ENCODE data around the gene PDGFA.

Gene PDGFA

DNA sequence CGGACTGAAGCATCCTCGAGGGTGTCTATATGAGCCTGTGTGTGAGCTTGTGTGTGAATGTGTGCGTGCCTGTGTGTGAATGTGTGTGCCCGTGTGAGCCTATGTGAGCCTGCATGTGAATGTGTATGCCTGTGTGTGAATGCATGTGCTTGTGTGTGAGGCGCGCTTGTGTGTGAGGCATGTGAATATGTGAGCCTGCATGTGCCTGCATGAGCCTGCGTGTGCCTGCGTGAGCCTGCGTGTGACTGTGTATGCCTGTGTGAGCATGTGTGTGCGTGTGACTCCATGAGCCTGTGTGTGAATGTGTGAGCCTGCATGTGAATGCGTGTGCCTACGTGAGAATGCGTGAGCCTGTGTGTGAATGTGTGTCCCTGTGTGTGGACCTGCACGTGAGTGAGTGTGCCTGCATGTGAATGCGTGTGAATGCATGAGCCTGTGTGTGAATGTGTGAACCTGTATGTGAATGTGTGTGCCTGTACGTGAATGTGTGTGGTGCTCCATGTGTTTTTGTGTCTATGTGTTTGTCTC, 33.4 kb downstream of the PDGFA start:
- TF ChIP-seq POLR2AphosphoS5 (IDR thresholded peaks at IDR 0.05; ENCODE audit: low read depth, low read length) = no peak
- TF ChIP-seq FOXP2 (optimal IDR thresholded peaks at IDR 0.05; ENCODE audit: borderline replicate concordance, extremely low read depth, extremely low read length, insufficient read depth) = no peak
- TF ChIP-seq TAF1 (IDR thresholded peaks at IDR 0.05; ENCODE audit: borderline replicate concordance, insufficient read depth, low read length) = no peak
- TF ChIP-seq SIN3A (IDR thresholded peaks at IDR 0.05; ENCODE audit: borderline replicate concordance, insufficient read depth, low read length) = no peak
- TF ChIP-seq, protein P1, sequence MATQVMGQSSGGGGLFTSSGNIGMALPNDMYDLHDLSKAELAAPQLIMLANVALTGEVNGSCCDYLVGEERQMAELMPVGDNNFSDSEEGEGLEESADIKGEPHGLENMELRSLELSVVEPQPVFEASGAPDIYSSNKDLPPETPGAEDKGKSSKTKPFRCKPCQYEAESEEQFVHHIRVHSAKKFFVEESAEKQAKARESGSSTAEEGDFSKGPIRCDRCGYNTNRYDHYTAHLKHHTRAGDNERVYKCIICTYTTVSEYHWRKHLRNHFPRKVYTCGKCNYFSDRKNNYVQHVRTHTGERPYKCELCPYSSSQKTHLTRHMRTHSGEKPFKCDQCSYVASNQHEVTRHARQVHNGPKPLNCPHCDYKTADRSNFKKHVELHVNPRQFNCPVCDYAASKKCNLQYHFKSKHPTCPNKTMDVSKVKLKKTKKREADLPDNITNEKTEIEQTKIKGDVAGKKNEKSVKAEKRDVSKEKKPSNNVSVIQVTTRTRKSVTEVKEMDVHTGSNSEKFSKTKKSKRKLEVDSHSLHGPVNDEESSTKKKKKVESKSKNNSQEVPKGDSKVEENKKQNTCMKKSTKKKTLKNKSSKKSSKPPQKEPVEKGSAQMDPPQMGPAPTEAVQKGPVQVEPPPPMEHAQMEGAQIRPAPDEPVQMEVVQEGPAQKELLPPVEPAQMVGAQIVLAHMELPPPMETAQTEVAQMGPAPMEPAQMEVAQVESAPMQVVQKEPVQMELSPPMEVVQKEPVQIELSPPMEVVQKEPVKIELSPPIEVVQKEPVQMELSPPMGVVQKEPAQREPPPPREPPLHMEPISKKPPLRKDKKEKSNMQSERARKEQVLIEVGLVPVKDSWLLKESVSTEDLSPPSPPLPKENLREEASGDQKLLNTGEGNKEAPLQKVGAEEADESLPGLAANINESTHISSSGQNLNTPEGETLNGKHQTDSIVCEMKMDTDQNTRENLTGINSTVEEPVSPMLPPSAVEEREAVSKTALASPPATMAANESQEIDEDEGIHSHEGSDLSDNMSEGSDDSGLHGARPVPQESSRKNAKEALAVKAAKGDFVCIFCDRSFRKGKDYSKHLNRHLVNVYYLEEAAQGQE (IDR thresholded peaks at IDR 0.05; ENCODE audit: insufficient read depth in 1 of 2, low read depth in 2 of 2, low read length in 2 of 2) = no peak

DNA sequence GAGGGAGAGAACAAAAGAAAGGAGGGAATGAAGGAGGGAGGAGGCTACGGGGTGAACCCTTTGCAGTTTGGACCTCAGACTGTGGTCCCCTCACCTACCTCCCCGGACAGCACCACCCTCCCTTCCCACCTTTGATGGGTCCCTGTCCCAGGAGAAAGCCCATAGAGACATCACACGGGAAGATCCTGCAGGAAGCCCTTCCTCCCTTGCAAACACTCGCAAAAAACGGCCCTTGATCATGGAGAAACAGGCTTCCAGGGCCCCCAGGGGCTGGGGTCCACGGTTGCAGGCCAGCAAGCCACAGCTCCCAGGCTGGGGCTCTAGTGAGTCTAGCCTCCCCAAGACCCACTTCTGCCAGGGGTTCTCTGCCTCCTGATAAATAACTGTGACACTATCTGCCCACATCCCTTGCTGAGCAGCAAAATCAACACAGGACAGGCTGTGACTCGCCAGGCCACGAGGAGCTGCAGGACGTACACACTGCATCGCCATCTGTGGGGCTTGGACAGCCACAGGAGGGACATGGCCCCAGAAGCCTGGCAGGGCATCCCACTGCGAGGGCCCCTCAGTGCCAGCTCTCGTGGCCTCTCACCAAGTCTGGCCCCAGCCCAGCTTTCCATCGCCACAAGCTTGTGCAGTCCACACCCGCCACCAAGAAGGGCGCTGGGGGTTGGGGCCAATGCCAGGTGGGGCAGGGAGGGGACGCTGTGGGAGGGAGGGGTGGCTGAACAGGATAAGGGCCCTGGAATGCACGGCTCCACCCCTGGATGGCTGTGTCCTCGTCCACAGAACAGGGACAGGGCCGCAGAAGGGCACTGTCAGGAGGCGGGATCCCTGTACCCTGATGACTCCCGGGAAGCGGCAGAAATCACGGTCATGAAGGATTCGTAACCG, 34.2 kb downstream of the PDGFA start:
- TF ChIP-seq, protein P1 (IDR thresholded peaks at IDR 0.05; ENCODE audit: insufficient read depth in 1 of 2, low read depth in 2 of 2, low read length in 2 of 2) = no peak
- TF ChIP-seq SIN3A (IDR thresholded peaks at IDR 0.05; ENCODE audit: borderline replicate concordance, insufficient read depth, low read length) (no peak), POLR2AphosphoS5 (IDR thresholded peaks at IDR 0.05; ENCODE audit: low read depth, low read length) (no peak), TAF1 (IDR thresholded peaks at IDR 0.05; ENCODE audit: borderline replicate concordance, insufficient read depth, low read length) (no peak), FOXP2 (optimal IDR thresholded peaks at IDR 0.05; ENCODE audit: borderline replicate concordance, extremely low read depth, extremely low read length, insufficient read depth) (no peak)

DNA sequence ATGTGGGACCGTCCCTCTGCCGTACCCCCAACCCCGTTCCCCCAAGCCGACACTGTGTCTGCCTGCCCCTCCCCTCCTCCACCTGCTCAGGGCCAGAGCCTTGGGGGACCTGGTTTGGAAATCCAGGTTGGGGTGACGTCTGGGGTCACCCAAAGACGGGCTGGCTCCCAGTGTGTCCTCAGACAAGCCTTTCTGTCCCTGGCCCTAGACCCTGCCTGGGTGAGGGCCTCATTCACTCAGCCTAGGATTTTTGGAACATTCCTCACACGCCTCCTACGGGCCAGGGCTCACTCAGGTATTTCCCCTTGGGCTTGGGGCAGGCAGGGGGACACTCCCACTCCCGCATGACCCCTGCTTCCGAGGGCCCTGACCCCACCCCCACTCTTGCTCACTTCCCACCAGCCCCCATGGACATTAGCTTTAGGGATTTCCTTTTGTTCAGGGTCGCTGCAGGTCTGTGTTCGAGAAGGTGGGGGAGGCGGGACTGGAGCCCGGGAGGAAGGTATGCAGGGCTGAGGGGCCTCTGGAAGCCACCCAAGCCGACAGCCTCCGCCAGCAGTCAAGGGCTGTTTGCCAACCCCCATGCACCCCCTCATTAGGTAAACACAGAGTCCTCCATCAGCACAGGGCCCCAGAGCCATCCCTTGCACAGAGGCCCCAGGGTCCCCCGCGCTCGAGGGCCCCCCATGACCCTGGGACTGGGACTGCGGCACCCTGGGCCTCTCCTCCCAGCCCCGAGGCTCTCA, 35.1 kb downstream of the PDGFA start:
- TF ChIP-seq, protein P1 (IDR thresholded peaks at IDR 0.05; ENCODE audit: insufficient read depth in 1 of 2, low read depth in 2 of 2, low read length in 2 of 2) = no peak

DNA sequence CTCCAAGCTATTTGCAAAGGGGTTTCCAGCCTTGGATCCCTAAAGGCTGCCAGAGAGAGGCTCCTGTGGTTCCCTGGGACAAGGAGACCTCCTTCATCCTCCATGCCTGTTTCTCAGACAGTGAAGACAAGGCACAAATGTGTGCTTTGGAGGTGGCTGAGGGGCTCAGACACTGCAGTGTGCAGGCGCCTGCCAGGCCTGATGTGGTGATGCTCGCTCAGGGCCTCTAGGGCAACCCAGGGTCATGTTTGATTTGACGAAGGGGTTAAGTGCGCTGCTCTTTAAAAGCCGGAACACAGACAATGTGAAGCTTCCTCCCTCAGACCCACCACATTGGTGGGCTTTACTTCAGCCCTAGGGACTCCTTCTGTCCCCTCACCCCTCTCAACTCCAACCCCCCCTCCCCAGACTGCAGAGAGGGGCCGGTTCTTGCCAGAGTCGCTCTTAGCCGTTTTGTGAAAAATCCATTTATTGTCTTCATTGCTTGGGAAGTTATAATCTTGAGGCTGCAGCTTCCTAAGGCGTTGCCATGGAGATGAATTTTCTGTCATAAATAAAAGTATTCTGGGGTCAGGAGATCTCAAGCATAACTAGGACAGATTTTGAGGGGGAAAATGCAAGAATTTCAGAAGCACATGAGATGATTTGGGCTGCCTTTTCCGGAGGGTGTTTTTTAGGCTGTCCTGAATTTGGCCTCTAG, 35.8 kb downstream of the PDGFA start:
- TF ChIP-seq TAF1 (IDR thresholded peaks at IDR 0.05; ENCODE audit: borderline replicate concordance, insufficient read depth, low read length) = no peak
- TF ChIP-seq SIN3A (IDR thresholded peaks at IDR 0.05; ENCODE audit: borderline replicate concordance, insufficient read depth, low read length) = no peak
- TF ChIP-seq, protein P1 (IDR thresholded peaks at IDR 0.05; ENCODE audit: insufficient read depth in 1 of 2, low read depth in 2 of 2, low read length in 2 of 2) = no peak
